NCI-H1105 (cell line): ENCODE measurements around the gene NAT16.
"Not testable (repeated sequence)": the region's sequence is repeated elsewhere in the genome, so short reads cannot be mapped to it uniquely, and the experiment has no call there.

Source experiments
- DNase-seq: peaks from one replicate; lab custom pipeline; 2025; lab: John Stamatoyannopoulos, UW

The NAT16 gene

GRCh38 chr7:101156866-101157589, 23.1 kb downstream of the NAT16 start:
- no peak for DNase-seq

- DNase-seq, result no peak
Observed at GRCh38 chr7:101156277-101156676, 23.8 kb downstream of the NAT16 start.

GRCh38 chr7:101155303-101155702, 24.8 kb downstream of the NAT16 start:
- DNase-seq, result no peak

GRCh38 chr7:101154693-101155102, 25.4 kb downstream of the NAT16 start:
- DNase-seq, result no peak

- peak; percentile 98 for DNase-seq
Observed at GRCh38 chr7:101153969-101154692, 26.0 kb downstream of the NAT16 start, which contains the start of gene AP1S1. Gene AP1S1, plus strand, starts transcription at chr7:101154476. Its CDS starts 39 bp downstream, at chr7:101154515.

- no peak for DNase-seq
Observed at GRCh38 chr7:101151908-101152651, 28.0 kb downstream of the NAT16 start.

GRCh38 chr7:101140746-101141382, 39.2 kb downstream of the NAT16 start:
- DNase-seq, result no peak

- DNase-seq, result no peak
Observed at GRCh38 chr7:101140339-101140699, 39.8 kb downstream of the NAT16 start.

GRCh38 chr7:101138213-101138870, 41.8 kb downstream of the NAT16 start:
- DNase-seq, result peak; percentile 10

- DNase-seq, result no peak
Observed at GRCh38 chr7:101137651-101138212, 42.4 kb downstream of the NAT16 start.

- no peak for DNase-seq
Observed at GRCh38 chr7:101134399-101134980, 45.6 kb downstream of the NAT16 start.

GRCh38 chr7:101133621-101134398, 46.3 kb downstream of the NAT16 start:
- no peak for DNase-seq

- not testable (repeated sequence) for DNase-seq
Observed at GRCh38 chr7:101132626-101133600, 47.2 kb downstream of the NAT16 start.

GRCh38 chr7:101129603-101130117, 50.4 kb downstream of the NAT16 start:
- DNase-seq, result no peak

GRCh38 chr7:101128040-101128834, 51.9 kb downstream of the NAT16 start:
- DNase-seq, result no peak

GRCh38 chr7:101127460-101128039, 52.5 kb downstream of the NAT16 start:
- no peak for DNase-seq

GRCh38 chr7:101126651-101127459, 53.2 kb downstream of the NAT16 start, which contains the start of gene SERPINE1:
Gene SERPINE1, plus strand, starts transcription at chr7:101127104. Its CDS starts 1,290 bp downstream, at chr7:101128394.
- DNase-seq, result peak; percentile 64
